Measurements from ENCODE around the gene TFEB.

The TFEB gene

DNA sequence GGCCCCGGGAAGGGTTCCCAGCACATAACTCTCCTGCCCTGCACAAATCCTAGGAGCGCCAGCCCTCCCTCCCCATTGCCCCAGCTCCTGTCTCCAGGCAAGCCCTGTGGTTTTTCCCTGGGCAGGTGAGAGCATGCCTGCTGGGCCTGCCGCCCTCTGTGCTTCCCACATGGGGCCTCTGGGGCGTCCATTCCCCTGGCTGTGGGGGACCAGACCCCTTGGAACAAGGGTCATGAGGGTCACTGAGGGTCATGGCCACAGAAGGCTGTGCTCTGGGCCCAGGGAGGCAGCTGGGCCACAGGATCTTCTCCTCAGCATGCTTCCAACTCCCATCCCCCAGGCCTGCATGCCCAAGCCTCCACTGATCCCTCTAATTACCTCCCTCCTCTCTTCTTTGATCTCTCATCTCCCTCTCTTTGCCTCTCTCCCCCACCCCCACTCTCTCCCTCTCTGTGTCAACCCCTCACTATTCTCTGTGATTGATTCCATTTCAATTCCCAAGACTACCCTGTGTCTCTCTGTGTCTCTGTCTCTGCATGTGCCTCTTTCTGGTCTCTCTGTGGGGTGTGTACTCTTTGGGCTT, 91.0 kb downstream of the TFEB start:
- TF ChIP-seq SPI1 (IDR thresholded peaks at IDR 0.05; ENCODE audit: borderline replicate concordance, low read depth) (no peak), REST (IDR thresholded peaks at IDR 0.05; ENCODE audit: insufficient replicate concordance, low read depth) (no peak), POLR2AphosphoS5 (IDR thresholded peaks at IDR 0.05; ENCODE audit: low read depth) (no peak), GABPA (IDR thresholded peaks at IDR 0.05; ENCODE audit: low read depth) (no peak)
- TF ChIP-seq, protein P1, sequence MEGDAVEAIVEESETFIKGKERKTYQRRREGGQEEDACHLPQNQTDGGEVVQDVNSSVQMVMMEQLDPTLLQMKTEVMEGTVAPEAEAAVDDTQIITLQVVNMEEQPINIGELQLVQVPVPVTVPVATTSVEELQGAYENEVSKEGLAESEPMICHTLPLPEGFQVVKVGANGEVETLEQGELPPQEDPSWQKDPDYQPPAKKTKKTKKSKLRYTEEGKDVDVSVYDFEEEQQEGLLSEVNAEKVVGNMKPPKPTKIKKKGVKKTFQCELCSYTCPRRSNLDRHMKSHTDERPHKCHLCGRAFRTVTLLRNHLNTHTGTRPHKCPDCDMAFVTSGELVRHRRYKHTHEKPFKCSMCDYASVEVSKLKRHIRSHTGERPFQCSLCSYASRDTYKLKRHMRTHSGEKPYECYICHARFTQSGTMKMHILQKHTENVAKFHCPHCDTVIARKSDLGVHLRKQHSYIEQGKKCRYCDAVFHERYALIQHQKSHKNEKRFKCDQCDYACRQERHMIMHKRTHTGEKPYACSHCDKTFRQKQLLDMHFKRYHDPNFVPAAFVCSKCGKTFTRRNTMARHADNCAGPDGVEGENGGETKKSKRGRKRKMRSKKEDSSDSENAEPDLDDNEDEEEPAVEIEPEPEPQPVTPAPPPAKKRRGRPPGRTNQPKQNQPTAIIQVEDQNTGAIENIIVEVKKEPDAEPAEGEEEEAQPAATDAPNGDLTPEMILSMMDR (IDR thresholded peaks at IDR 0.05; ENCODE audit: insufficient read depth, low read length) = no peak
- Histone ChIP-seq H3K27ac (replicated peaks) (no peak overlapping the region), H3K27me3 (ENCODE audit: insufficient read depth, poor library complexity, severe bottlenecking) (peaks cover 13% of the 10 kb centered on the region), H3K4me3 (replicated peaks; ENCODE audit: insufficient read depth, low read length) (no peak overlapping the region)
- no peak for DNase-seq (ENCODE audit: low read depth in 1 of 2, low spot score in 1 of 2)

GRCh38 chr6:41643899-41644269, 91.5 kb downstream of the TFEB start:
- DNase-seq (ENCODE audit: low read depth in 1 of 2, low spot score in 1 of 2) = no peak
- Histone ChIP-seq H3K27ac (replicated peaks) (no peak overlapping the region), H3K4me3 (replicated peaks; ENCODE audit: insufficient read depth, low read length) (no peak overlapping the region), H3K27me3 (ENCODE audit: insufficient read depth, poor library complexity, severe bottlenecking) (peaks cover 18% of the 10 kb centered on the region)
- TF ChIP-seq REST (IDR thresholded peaks at IDR 0.05; ENCODE audit: insufficient replicate concordance, low read depth) (no peak), POLR2AphosphoS5 (IDR thresholded peaks at IDR 0.05; ENCODE audit: low read depth) (no peak), GABPA (IDR thresholded peaks at IDR 0.05; ENCODE audit: low read depth) (no peak), SPI1 (IDR thresholded peaks at IDR 0.05; ENCODE audit: borderline replicate concordance, low read depth) (no peak)
- TF ChIP-seq, protein P1 (IDR thresholded peaks at IDR 0.05; ENCODE audit: insufficient read depth, low read length) = no peak

DNA sequence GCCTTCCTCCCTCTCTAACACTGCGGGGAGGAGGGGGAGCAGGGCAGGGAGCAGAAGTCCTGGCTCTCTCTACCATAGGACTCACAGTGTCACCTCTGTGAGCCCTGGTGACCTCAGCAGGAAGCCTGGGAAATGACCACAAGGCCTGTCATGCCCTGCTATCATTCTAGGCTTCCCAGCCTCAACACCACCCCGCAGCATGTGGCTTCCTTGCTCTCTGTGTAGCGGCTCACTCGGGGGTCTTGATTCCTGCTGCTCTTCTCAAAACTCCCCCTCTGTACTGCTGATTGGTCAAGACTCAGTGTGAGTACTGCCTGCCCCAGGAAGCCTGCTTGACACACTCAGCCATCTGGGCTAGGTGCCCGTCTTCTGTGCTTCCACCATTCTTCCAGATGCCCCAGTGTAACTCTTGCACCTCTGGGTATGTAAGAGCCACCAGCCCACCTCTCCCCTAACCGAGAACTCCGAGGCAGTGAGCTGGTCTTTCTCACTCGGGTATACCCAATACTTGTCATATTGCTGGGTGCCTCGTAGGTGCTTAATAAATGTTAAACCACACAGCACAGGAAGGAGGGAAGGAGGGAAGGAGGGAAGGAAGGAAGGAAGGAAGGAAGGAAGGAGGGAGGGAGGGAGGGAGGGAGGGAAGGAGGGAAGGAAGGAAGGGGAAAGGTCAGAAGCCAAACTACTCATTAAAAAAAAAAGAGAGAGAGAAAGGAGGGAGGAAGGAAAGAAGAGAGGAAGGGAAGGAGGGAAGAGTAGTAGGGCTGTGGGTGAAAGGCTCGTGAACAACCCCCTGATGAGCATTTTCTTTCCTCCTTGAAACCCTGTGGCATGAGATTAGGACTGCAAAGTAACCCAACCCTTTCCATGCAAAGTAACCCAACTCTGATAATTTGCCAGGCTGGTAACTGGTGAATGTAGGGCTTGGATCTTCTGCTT, 92.2 kb downstream of the TFEB start:
- no peak for DNase-seq (ENCODE audit: low read depth in 1 of 2, low spot score in 1 of 2)
- Histone ChIP-seq H3K27me3 (ENCODE audit: insufficient read depth, poor library complexity, severe bottlenecking) (peaks cover 25% of the 10 kb centered on the region), H3K27ac (replicated peaks) (no peak overlapping the region), H3K4me3 (replicated peaks; ENCODE audit: insufficient read depth, low read length) (no peak overlapping the region)
- TF ChIP-seq SPI1 (IDR thresholded peaks at IDR 0.05; ENCODE audit: borderline replicate concordance, low read depth) (no peak), GABPA (IDR thresholded peaks at IDR 0.05; ENCODE audit: low read depth) (no peak), POLR2AphosphoS5 (IDR thresholded peaks at IDR 0.05; ENCODE audit: low read depth) (no peak), REST (IDR thresholded peaks at IDR 0.05; ENCODE audit: insufficient replicate concordance, low read depth) (no peak)
- TF ChIP-seq, protein P1 (IDR thresholded peaks at IDR 0.05; ENCODE audit: insufficient read depth, low read length) = no peak
